ENCODE results near the gene LMOD3.

Gene LMOD3

GRCh38 chr3:69122403-69122802, at the start of gene LMOD3:
TSS of gene LMOD3 (minus strand) at chr3:69122595. CDS start at chr3:69122386, 209 bp downstream.
- ChIA-PET CTCF (interaction anchor here (1.0 to 3.9 kb wide), 3 partner anchors 40 to 303 kb away, joined by 3 to 26 read pairs (median 3); no protein-coding TSS in a partner anchor), POLR2A (interaction anchor here (0.5 to 0.6 kb wide), 2 partner anchors 10 to 149 kb away, joined by 3 to 4 read pairs; no protein-coding TSS in a partner anchor)
- no peak for TF ChIP-seq CTCF (IDR thresholded peaks at IDR 0.05; ENCODE audit: control extremely low read depth, extremely low read depth, low read depth, missing control alignments)
- no peak for DNase-seq (ENCODE audit: extremely low spot score)

- no peak for DNase-seq (ENCODE audit: extremely low spot score)
- ChIA-PET POLR2A (no interaction called here), CTCF (interaction anchor here (1.0 to 3.1 kb wide), 5 partner anchors 10 to 134 kb away, joined by 3 to 43 read pairs (median 5); no protein-coding TSS in a partner anchor)
- TF ChIP-seq CTCF (IDR thresholded peaks at IDR 0.05; ENCODE audit: control extremely low read depth, extremely low read depth, low read depth, missing control alignments) = no peak
Observed at GRCh38 chr3:69172058-69172457, 49.7 kb upstream of the LMOD3 start.

- TF ChIP-seq CTCF (IDR thresholded peaks at IDR 0.05; ENCODE audit: control extremely low read depth, extremely low read depth, low read depth, missing control alignments) = no peak
- CTCF ChIA-PET = interaction anchor here (1.2 to 14.3 kb wide), 4 partner anchors 12 to 142 kb away, joined by 3 to 258 read pairs (median 15); no protein-coding TSS in a partner anchor
- no peak for DNase-seq (ENCODE audit: extremely low spot score)
- POLR2A ChIA-PET = no interaction called here
Observed at GRCh38 chr3:69166446-69166845, 44.1 kb upstream of the LMOD3 start.

- DNase-seq (ENCODE audit: extremely low spot score) = no peak
- CTCF ChIA-PET = interaction anchor here (0.7 to 14.3 kb wide), 11 partner anchors 9 to 506 kb away, joined by 3 to 258 read pairs (median 4); no protein-coding TSS in a partner anchor
- POLR2A ChIA-PET = no interaction called here
- no peak for TF ChIP-seq CTCF (IDR thresholded peaks at IDR 0.05; ENCODE audit: control extremely low read depth, extremely low read depth, low read depth, missing control alignments)
Observed at GRCh38 chr3:69165744-69166143, 43.3 kb upstream of the LMOD3 start.

- CTCF ChIA-PET = interaction anchor here (1.5 to 14.3 kb wide), 5 partner anchors 9 to 261 kb away, joined by 4 to 258 read pairs (median 24); no protein-coding TSS in a partner anchor
- no peak for TF ChIP-seq CTCF (IDR thresholded peaks at IDR 0.05; ENCODE audit: control extremely low read depth, extremely low read depth, low read depth, missing control alignments)
- POLR2A ChIA-PET = no interaction called here
- no peak for DNase-seq (ENCODE audit: extremely low spot score)
Observed at GRCh38 chr3:69164296-69164695, 41.9 kb upstream of the LMOD3 start.

GRCh38 chr3:69162308-69162980, 40.0 kb upstream of the LMOD3 start:
- TF ChIP-seq CTCF (IDR thresholded peaks at IDR 0.05; ENCODE audit: control extremely low read depth, extremely low read depth, low read depth, missing control alignments) = no peak
- DNase-seq (ENCODE audit: extremely low spot score) = no peak
- CTCF ChIA-PET = interaction anchor here (0.7 to 14.3 kb wide), 56 partner anchors 8 to 785 kb away, joined by 3 to 258 read pairs (median 7); partner anchors contain the start of gene LMOD3
- POLR2A ChIA-PET = no interaction called here

Data from GM10248 (cell line).